Spinal cord (tissue), 10 donors: ENCODE measurements around the gene COL21A1. TPM values are rescaled to one million over a fixed set of nuclear protein-coding genes. Genes with fewer than 3 reads are reported as not detected.

Source experiments
- DNase-seq, 6 donors: peaks; one replicate each; pipeline versions ENCODE4 v3.0.0 to v3.0.0-alpha.2; 2013 to 2015; ENCODE audit warnings: low spot score in 6 of 6, low read depth in 4 of 6
- H3K27ac ChIP-seq: one replicate; pipeline ENCODE4 v1.5.1; 2013; ENCODE audit warnings: low read depth, low read length, control low read depth
- H3K27me3 ChIP-seq: one replicate; pipeline ENCODE4 v1.6.1; 2013; ENCODE audit warnings: low read length; ENCODE audit not compliant: control insufficient read depth, insufficient read depth
- H3K36me3 ChIP-seq: one replicate; pipeline ENCODE4 v1.6.1; 2013; ENCODE audit warnings: low read length; ENCODE audit not compliant: control insufficient read depth, insufficient read depth
- H3K4me1 ChIP-seq: one replicate; pipeline ENCODE4 v1.6.1; 2013; ENCODE audit warnings: low read length; ENCODE audit not compliant: control insufficient read depth, insufficient read depth
- H3K4me3 ChIP-seq: one replicate; pipeline ENCODE4 v1.5.1; 2013; ENCODE audit warnings: low read depth, low read length, control low read depth
- H3K9me3 ChIP-seq: one replicate; pipeline ENCODE4 v1.6.1; 2013; ENCODE audit warnings: low read length; ENCODE audit not compliant: control insufficient read depth, insufficient read depth
- WGBS: methylation state at CpG from one replicate; pipeline ENCODE4 v1.1.5; 2013; ENCODE audit warnings: missing lambda C conversion rate; ENCODE audit not compliant: insufficient coverage; 5-methylcytosine and 5-hydroxymethylcytosine counted together
- polyA plus RNA-seq, 2 donors: library from polyadenylated mRNA; unstranded; fragments of 120-200 nt; gene quantifications; one replicate each; pipeline ENCODE4 v1.2.1, GENCODE V29; 2013; ENCODE audit not compliant: insufficient read length in 2 of 2
- total RNA-seq, 2 donors: library from RNA; depleted of rRNA in 1 of 2; stranded (reverse); fragments of 120-200 nt in 1 of 2; fragments of >200 nt in 1 of 2; gene quantifications; one replicate each; pipeline versions ENCODE4 v1.2.3 to v1.2.4, GENCODE V29; 2013 to 2014
- donor health status: healthy.

Gene COL21A1
- total and polyA plus RNA-seq, 4 donors, result 9.0 to 51.7 (median 26.2) TPM

GRCh38 chr6:56102216-56102615 is 145.2 kb downstream of the COL21A1 start:
- no CpG with 5 or more reads among the region's 1 CpG for WGBS
- Histone ChIP-seq H3K4me3 (no peak overlapping the region), H3K27ac (no peak overlapping the region), H3K4me1 (no peaks in the 10 kb centered on the region), H3K36me3 (no peaks in the 10 kb centered on the region), H3K9me3 (no peaks in the 10 kb centered on the region), H3K27me3 (no peaks in the 10 kb centered on the region)
- DNase-seq, result no peak

DNA sequence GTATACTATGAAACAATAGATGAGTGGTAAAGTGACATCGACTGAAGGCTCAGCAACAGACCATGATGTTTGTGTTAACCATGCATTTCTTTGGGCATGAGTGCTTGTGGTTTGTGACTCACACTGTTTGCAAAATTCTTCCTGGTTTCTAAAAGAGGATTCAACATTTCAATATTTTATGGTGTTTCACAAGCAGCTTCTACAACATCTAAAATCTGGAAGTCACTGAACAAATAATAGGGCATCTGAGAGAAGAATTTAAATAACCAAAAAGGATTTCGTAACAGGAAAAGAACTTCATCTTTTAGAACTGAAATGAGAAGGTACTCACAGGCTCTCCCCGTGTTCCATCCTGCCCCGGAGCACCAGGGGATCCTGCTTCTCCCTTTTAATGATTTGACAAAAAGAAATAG is 146.2 kb downstream of the COL21A1 start:
- Histone ChIP-seq H3K9me3 (no peaks in the 10 kb centered on the region), H3K4me3 (no peak overlapping the region), H3K4me1 (no peaks in the 10 kb centered on the region), H3K27me3 (no peaks in the 10 kb centered on the region), H3K36me3 (no peaks in the 10 kb centered on the region), H3K27ac (no peak overlapping the region)
- WGBS, result no CpG with 5 or more reads among the region's 4 CpGs
- DNase-seq, result no peak

- no CpG with 5 or more reads among the region's 2 CpGs for whole genome bisulfite sequencing
- Histone ChIP-seq H3K4me3 (no peak overlapping the region), H3K27ac (no peak overlapping the region), H3K4me1 (no peaks in the 10 kb centered on the region), H3K36me3 (no peaks in the 10 kb centered on the region), H3K27me3 (no peaks in the 10 kb centered on the region), H3K9me3 (no peaks in the 10 kb centered on the region)
- peak in 2 of 6 donors; percentile 12 to 17 for DNase-seq
Measured at GRCh38 chr6:56096946-56097621, 150.3 kb downstream of the COL21A1 start.

DNA sequence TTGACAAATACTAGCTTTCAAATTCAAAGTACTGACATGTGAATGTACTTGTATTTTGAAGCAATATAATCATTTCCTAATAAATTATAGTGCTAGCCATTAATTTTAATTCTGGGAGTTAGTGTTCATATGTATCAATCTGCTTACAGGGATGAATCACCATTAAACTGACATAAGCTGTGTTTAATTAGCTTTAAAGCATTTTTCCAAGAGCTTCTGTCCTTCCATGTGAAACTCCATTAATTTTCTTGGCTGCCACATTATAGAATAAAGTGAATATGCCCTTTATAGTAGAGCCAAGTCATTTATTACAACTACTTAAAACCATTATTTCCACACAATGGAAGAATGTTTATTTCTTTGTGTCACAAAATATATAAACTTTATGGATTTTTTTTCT is 150.8 kb downstream of the COL21A1 start:
- H3K27ac ChIP-seq, result no peak overlapping the region

GRCh38 chr6:56093776-56094175 is 153.6 kb downstream of the COL21A1 start:
- H3K4me1 ChIP-seq, result no peaks in the 10 kb centered on the region
- H3K4me3 ChIP-seq, result no peak overlapping the region
- WGBS, result no CpG with 5 or more reads among the region's 1 CpG
- no peaks in the 10 kb centered on the region for H3K27me3 ChIP-seq
- no peak overlapping the region for H3K27ac ChIP-seq
- H3K9me3 ChIP-seq, result no peaks in the 10 kb centered on the region
- no peaks in the 10 kb centered on the region for H3K36me3 ChIP-seq
- no peak for DNase-seq

More for the DNA sequence above, 150.8 kb downstream of the COL21A1 start:
- Histone ChIP-seq H3K27me3 (no peaks in the 10 kb centered on the region), H3K4me3 (no peak overlapping the region), H3K9me3 (no peaks in the 10 kb centered on the region), H3K4me1 (no peaks in the 10 kb centered on the region), H3K36me3 (no peaks in the 10 kb centered on the region)
- peak in 1 of 6 donors; percentile 36 for DNase-seq

DNA sequence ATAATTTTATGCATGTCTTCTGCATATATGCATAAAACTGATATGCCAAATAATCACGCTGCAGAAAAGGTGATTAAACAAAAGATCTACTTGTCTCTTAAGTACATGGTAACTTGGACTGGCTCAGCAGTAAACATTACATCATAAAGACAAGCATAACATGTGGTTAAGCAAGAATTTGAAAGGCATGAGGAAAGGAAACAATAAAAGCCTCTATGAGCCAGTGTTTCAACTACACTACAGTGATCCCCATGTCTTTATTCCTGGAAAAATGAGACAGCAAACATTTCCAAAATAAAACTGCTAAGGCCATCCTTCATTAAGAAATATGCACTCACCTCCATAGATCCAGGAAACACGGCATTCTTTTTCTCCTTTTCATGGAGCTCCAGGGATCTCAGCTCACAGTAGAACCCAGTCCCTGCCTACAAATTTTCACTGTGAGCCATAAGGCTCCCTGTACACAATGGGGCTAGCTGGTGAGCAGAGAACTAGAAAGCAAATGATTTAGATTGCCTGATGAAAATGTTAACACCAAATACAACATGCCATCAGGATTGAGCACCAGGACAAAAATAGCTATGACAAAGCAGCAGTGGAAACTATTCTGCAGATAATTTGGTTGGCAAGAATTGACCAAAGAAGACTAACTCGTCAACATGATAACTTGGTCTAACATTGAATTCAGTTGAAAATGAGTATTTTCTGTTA is 156.1 kb downstream of the COL21A1 start:
- Histone ChIP-seq H3K4me3 (no peak overlapping the region), H3K36me3 (no peaks in the 10 kb centered on the region), H3K27me3 (no peaks in the 10 kb centered on the region), H3K27ac (no peak overlapping the region), H3K9me3 (peaks cover 4% of the 10 kb centered on the region), H3K4me1 (no peaks in the 10 kb centered on the region)
- DNase-seq, result peak in 2 of 6 donors; percentile 5 to 12
- 33% methylated on average over 1 of the region's 3 CpGs for WGBS

DNA sequence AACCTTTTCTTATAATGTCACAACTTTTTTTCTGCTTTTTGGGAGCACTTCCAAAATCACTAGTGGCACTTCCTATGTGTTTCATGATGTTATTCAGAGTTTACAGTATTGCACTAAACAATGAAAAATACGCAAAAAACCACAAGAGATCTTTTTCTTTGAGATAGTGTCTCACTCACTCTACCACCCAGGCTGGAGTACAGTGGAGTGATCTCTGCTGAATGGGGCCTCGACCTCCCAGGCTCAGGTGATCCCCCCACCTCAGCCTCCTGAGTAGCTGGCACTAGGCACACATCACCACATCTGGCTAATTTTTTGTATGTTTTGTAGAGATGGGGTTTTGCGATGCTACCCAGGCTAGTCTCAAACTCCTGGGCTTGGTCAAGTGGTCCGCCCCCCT is 158.7 kb downstream of the COL21A1 start:
- Histone ChIP-seq H3K27ac (no peak overlapping the region), H3K4me3 (no peak overlapping the region), H3K27me3 (no peaks in the 10 kb centered on the region), H3K4me1 (no peaks in the 10 kb centered on the region), H3K36me3 (no peaks in the 10 kb centered on the region), H3K9me3 (peaks cover 4% of the 10 kb centered on the region)
- no peak for DNase-seq
- WGBS, result no CpG with 5 or more reads among the region's 4 CpGs

- peak in 1 of 6 donors; percentile 67 for DNase-seq
- no peak overlapping the region for H3K4me3 ChIP-seq
Measured at GRCh38 chr6:56087421-56087820, 160.0 kb downstream of the COL21A1 start.

GRCh38 chr6:56079751-56080540 is 167.4 kb downstream of the COL21A1 start:
- H3K4me1 ChIP-seq, result no peaks in the 10 kb centered on the region
- H3K36me3 ChIP-seq, result no peaks in the 10 kb centered on the region
- no peaks in the 10 kb centered on the region for H3K9me3 ChIP-seq
- no peaks in the 10 kb centered on the region for H3K27me3 ChIP-seq
- H3K27ac ChIP-seq, result no peak overlapping the region
- no CpG with 5 or more reads among the region's 2 CpGs for WGBS
- no peak for DNase-seq
- H3K4me3 ChIP-seq, result no peak overlapping the region

More at GRCh38 chr6:56087421-56087820, 160.0 kb downstream of the COL21A1 start:
- Histone ChIP-seq H3K9me3 (peaks cover 4% of the 10 kb centered on the region), H3K4me1 (no peaks in the 10 kb centered on the region), H3K27ac (no peak overlapping the region), H3K36me3 (no peaks in the 10 kb centered on the region), H3K27me3 (no peaks in the 10 kb centered on the region)
